ENCODE data around the gene BCAS3. TPM values are rescaled to one million over a fixed set of nuclear protein-coding genes. Genes with fewer than 3 reads are reported as not detected.

Gene BCAS3
- total RNA-seq, 1 donor from 2014 or later, result 38.1 TPM

DNA sequence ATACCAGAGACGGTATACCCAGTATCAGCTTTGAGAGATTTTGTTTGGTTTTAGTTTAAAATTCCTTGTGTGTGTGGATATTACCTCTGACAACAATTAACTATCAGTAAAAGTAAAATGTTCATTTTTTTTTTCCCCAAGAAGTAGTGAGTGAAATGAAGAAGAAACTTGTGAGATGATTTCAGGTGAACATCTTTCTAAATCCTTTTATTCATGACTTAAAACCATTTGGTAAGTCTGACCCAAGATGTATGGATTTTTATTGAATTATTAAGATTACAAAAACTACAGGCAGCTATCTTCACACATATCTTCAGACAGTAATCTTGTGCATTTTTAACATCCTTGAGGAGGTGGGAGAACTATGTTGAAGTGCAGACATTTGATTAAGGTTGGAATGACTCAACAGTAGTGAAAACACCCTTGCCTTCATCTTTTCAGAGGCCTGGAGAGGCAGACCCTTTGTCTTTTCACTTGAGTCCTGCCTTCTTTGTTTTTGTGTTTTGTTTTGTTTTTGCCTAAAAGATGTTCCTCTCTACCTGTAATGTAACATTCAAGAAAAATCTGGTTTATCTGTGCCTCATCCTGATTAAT is 481.7 kb downstream of the BCAS3 start:
- DNase-seq (ENCODE audit: low spot score), result no peak
- Mint-ChIP-seq H3K4me3 (ENCODE audit: unreplicated experiment) (no peak overlapping the region), H3K36me3 (ENCODE audit: low read depth, unreplicated experiment) (peaks cover 5% of the 10 kb centered on the region), H3K4me1 (ENCODE audit: unreplicated experiment) (peaks cover 46% of the 10 kb centered on the region), H3K27me3 (ENCODE audit: unreplicated experiment) (no peaks in the 10 kb centered on the region), H3K9me3 (ENCODE audit: unreplicated experiment) (no peaks in the 10 kb centered on the region), H3K27ac (ENCODE audit: unreplicated experiment) (peak overlapping the region; percentile 85)
- TF ChIP-seq, protein P1, sequence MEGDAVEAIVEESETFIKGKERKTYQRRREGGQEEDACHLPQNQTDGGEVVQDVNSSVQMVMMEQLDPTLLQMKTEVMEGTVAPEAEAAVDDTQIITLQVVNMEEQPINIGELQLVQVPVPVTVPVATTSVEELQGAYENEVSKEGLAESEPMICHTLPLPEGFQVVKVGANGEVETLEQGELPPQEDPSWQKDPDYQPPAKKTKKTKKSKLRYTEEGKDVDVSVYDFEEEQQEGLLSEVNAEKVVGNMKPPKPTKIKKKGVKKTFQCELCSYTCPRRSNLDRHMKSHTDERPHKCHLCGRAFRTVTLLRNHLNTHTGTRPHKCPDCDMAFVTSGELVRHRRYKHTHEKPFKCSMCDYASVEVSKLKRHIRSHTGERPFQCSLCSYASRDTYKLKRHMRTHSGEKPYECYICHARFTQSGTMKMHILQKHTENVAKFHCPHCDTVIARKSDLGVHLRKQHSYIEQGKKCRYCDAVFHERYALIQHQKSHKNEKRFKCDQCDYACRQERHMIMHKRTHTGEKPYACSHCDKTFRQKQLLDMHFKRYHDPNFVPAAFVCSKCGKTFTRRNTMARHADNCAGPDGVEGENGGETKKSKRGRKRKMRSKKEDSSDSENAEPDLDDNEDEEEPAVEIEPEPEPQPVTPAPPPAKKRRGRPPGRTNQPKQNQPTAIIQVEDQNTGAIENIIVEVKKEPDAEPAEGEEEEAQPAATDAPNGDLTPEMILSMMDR (IDR thresholded peaks at IDR 0.05; ENCODE audit: unreplicated experiment), result no peak

DNA sequence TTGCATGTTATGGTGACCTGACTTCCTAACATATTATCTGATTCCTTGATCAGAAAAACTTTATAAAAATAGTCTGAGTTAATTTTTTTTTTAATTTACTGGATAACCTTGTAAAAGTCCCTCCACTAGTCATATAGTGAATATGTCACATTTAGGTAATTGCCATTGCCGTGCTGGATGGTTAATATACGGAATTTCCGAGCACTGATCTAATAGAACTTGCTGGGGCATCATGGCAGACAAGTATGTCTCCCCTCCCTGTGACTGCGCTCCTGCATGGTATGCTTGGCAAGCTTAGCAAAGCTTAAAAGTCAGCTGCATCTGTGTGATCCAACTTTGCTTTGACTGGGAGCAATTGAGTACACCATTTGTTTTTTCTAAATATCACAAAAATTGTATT is 482.6 kb downstream of the BCAS3 start:
- no peak overlapping the region for H3K4me3 Mint-ChIP-seq (ENCODE audit: unreplicated experiment)
- TF ChIP-seq, protein P1 (IDR thresholded peaks at IDR 0.05; ENCODE audit: unreplicated experiment), result no peak

DNA sequence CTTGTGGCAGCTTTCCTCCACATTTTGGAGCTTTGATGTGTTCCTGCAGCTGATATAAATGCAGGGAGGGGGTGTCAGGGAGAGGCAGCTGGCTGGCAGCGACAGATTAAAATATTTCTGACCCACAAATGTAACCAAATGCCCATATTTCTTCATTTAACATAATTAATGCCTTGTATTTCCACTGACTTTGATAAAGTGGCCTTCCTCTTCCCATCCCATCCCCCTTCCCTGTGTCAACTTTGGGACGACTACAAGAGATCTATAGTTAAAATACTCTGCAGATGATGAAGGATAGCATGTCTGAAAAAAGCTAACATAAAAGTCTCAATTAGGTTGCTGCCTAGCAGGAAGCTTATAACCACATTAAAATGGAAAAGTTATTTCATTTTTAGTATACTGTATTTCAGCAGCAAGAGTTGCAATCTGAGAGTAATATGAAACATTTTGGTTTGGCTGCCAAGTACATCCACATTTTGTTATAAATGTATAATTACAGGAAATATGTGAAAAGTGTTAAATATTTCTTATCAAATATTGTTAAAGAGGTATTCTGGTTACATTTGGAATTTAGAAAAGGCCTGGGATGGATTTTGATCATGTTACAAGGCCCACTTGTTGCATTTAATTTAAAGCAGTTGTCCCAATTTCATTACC is 483.3 kb downstream of the BCAS3 start:
- Mint-ChIP-seq H3K9me3 (ENCODE audit: unreplicated experiment) (no peaks in the 10 kb centered on the region), H3K36me3 (ENCODE audit: low read depth, unreplicated experiment) (peaks cover 9% of the 10 kb centered on the region), H3K4me3 (ENCODE audit: unreplicated experiment) (no peak overlapping the region), H3K27ac (ENCODE audit: unreplicated experiment) (no peak overlapping the region), H3K4me1 (ENCODE audit: unreplicated experiment) (peaks cover 34% of the 10 kb centered on the region), H3K27me3 (ENCODE audit: unreplicated experiment) (no peaks in the 10 kb centered on the region)
- DNase-seq (ENCODE audit: low spot score), result no peak
- TF ChIP-seq, protein P1 (IDR thresholded peaks at IDR 0.05; ENCODE audit: unreplicated experiment), result no peak

More for the DNA sequence above, 482.6 kb downstream of the BCAS3 start:
- Mint-ChIP-seq H3K9me3 (ENCODE audit: unreplicated experiment) (no peaks in the 10 kb centered on the region), H3K36me3 (ENCODE audit: low read depth, unreplicated experiment) (peaks cover 9% of the 10 kb centered on the region), H3K4me1 (ENCODE audit: unreplicated experiment) (peaks cover 38% of the 10 kb centered on the region), H3K27me3 (ENCODE audit: unreplicated experiment) (no peaks in the 10 kb centered on the region), H3K27ac (ENCODE audit: unreplicated experiment) (no peak overlapping the region)
- no peak for DNase-seq (ENCODE audit: low spot score)

DNA sequence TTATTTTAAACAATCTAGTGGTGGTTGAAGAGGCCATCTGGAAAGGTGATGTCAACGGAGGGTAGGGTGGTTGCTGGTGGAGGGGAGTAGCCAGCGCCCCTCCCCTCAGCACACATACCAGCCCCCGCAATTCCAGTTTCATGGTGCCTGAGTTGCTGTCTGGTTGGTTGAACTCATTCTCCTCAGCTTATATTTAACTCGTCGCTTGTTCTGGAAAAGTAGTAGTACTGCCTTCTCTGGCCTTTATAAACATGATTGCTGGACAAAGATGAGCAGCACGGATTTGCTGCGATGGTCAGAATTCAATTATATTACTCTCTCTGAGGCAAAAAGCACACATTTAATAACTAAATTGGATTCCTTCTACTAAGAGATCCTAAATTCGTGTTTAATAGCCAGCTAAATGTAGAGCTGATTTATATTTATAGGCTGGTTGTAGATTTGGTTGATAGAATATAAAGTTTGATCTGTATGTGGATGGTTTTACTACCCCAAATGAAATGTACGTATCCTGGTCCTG is 484.0 kb downstream of the BCAS3 start:
- no peak for DNase-seq (ENCODE audit: low spot score)
- no peaks in the 10 kb centered on the region for H3K9me3 Mint-ChIP-seq (ENCODE audit: unreplicated experiment)
- TF ChIP-seq, protein P1 (IDR thresholded peaks at IDR 0.05; ENCODE audit: unreplicated experiment), result no peak
- H3K36me3 Mint-ChIP-seq (ENCODE audit: low read depth, unreplicated experiment), result peaks cover 9% of the 10 kb centered on the region
- H3K4me3 Mint-ChIP-seq (ENCODE audit: unreplicated experiment), result no peak overlapping the region
- peaks cover 29% of the 10 kb centered on the region for H3K4me1 Mint-ChIP-seq (ENCODE audit: unreplicated experiment)
- no peaks in the 10 kb centered on the region for H3K27me3 Mint-ChIP-seq (ENCODE audit: unreplicated experiment)
- H3K27ac Mint-ChIP-seq (ENCODE audit: unreplicated experiment), result no peak overlapping the region

DNA sequence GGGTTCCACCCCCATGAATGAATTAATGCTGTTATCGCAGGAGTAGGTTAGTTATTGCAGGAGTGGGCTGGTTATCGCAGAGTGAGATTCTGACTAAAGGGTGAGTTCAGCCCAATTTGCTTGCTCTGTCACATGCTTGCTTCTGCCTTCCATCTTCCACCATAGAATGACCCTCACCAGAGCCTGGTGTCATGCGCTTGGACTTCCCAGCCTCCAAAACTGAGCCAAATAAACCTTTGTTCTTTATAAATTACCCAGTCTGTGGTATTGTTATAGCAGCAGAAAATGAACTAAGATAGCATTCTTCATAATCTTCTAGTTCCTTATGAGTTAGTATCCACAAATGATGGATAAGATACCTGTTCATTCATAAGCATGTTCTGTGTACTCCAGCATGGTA is 486.9 kb downstream of the BCAS3 start:
- Mint-ChIP-seq H3K27me3 (ENCODE audit: unreplicated experiment) (peaks cover 3% of the 10 kb centered on the region), H3K36me3 (ENCODE audit: low read depth, unreplicated experiment) (peaks cover 9% of the 10 kb centered on the region), H3K4me3 (ENCODE audit: unreplicated experiment) (no peak overlapping the region), H3K9me3 (ENCODE audit: unreplicated experiment) (no peaks in the 10 kb centered on the region), H3K27ac (ENCODE audit: unreplicated experiment) (no peak overlapping the region), H3K4me1 (ENCODE audit: unreplicated experiment) (peaks cover 13% of the 10 kb centered on the region)
- DNase-seq (ENCODE audit: low spot score), result no peak
- TF ChIP-seq, protein P1 (IDR thresholded peaks at IDR 0.05; ENCODE audit: unreplicated experiment), result no peak
